Measurements from ENCODE around the gene GIMAP1.
"Not testable (repeated sequence)": the region's sequence is repeated elsewhere in the genome, so short reads cannot be mapped to it uniquely, and the experiment has no call there.

Gene GIMAP1

GRCh38 chr7:150716368-150716767, at the start of gene GIMAP1:
TSS of gene GIMAP1 (plus strand) at chr7:150716613. CDS start at chr7:150719048, 2,435 bp downstream.
- in situ Hi-C loops (cut with HindIII; ENCODE audit: low sequenced_read_pairs), result no loop called here

- in situ Hi-C loops (cut with HindIII; ENCODE audit: low sequenced_read_pairs), result no loop called here
These were observed 47.9 kb upstream of the GIMAP1 start for GRCh38 chr7:150668472-150668911.

GRCh38 chr7:150668977-150669376, 47.4 kb upstream of the GIMAP1 start:
- in situ Hi-C loops (cut with HindIII; ENCODE audit: low sequenced_read_pairs), result no loop called here

DNA sequence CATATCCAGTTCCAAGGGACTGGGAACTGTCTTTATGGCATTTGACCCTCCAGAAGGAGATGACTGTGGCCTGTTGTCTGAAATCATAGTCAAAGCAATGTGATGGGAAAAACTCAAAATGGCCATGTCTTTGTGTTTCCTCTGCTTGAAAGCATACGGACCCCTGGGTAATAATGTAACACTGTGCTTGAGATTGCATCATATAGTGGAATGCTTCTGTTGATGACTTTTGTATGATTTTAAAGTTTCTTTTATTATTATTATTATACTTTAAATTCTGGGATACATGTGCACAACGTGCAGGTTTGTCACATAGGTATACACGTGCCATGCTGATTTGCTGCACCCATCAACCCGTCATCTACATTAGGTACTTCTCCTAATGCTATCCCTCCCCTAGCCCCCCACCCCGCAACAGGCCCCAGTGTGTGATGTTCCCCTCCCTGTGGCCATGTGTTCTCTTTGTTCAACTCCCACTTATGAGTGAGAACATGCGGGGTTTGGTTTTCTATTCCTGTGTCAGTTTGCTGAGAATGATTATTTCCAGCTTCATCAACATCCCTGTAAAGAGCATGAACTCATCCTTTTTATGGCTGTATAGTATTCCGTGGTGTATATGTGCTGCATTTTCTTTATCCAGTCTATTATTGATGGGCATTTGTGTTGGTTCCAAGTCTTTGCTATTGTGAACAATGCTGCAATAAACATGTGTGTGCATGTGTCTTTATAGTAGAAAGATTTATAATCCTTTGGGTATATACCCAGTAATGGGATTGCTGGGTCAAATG, 44.4 kb upstream of the GIMAP1 start:
- in situ Hi-C loops (cut with HindIII; ENCODE audit: low sequenced_read_pairs), result not testable (repeated sequence)

GRCh38 chr7:150675714-150676113, 40.7 kb upstream of the GIMAP1 start:
- in situ Hi-C loops (cut with HindIII; ENCODE audit: low sequenced_read_pairs), result no loop called here

DNA sequence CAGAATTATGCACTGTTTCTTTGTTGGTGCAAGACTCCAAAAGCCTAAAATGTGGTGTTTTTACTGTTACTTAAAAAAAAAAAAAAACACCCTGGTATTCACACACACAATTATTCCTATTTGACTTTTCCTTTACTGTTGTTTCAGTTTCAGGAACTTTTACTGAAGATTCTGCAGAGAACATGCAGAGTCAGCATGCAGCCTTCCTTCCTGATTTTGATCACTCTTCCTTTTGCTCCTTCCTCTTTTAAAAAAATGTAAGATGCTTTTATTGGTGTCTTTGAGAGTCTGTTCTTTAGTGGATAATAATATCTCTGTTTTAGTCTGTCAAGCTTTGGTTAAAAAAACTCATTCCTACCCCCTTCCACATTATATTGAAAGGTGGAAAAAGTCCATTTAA, 40.1 kb upstream of the GIMAP1 start:
- in situ Hi-C loops (cut with HindIII; ENCODE audit: low sequenced_read_pairs), result not testable (repeated sequence)

GRCh38 chr7:150676854-150677253, 39.6 kb upstream of the GIMAP1 start:
- in situ Hi-C loops (cut with HindIII; ENCODE audit: low sequenced_read_pairs), result not testable (repeated sequence)

- in situ Hi-C loops (cut with HindIII; ENCODE audit: low sequenced_read_pairs), result not testable (repeated sequence)
These were observed 37.8 kb upstream of the GIMAP1 start for GRCh38 chr7:150678601-150679000.

- in situ Hi-C loops (cut with HindIII; ENCODE audit: low sequenced_read_pairs), result not testable (repeated sequence)
These were observed 36.0 kb upstream of the GIMAP1 start for GRCh38 chr7:150680364-150680763.

DNA sequence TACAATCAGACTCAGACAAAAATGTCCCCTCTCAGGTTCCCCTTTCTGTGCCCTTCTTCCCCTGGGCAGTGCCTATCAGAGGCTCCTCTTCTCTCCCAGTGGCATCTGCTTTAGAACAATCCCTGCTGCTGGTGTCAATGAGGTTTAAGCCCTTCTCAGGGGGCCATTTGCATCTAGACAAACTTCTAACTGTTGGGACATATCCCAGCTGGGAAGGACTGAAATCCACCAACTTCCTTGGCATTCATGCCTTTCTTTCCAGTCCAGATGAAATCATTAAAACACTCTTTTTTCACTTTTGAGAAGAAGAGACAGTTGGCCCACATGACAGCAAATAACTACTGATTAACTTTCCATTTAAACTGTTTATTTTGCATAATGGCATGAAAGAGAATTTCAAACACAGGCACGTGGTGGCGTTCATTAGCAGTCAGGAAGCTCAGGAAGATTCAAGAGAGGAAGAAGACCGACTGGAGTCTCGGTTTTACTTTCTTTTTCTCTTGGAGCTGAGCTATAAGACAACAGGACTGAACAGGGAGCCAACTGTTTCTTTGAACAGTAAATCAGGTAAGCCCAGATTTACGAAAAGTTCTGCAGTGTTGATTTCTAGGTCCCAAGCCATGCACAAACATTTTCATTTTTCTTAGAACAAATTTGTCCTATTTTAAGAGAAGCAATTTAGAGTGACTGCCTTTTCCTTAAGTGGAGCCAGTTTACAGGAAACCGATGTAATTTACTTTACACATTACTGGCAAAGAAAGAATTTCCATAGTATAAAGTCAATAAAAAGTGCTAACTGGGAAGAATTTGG, 31.0 kb upstream of the GIMAP1 start, which contains the start of gene GIMAP2:
Gene GIMAP2 (plus strand): TSS at position 488 of the 811 bp plus-strand sequence. CDS start 1,354 bp downstream, outside the sequence.
- in situ Hi-C loops (cut with HindIII; ENCODE audit: low sequenced_read_pairs), result no loop called here

GRCh38 chr7:150686030-150686631, 30.3 kb upstream of the GIMAP1 start:
- in situ Hi-C loops (cut with HindIII; ENCODE audit: low sequenced_read_pairs), result no loop called here

GRCh38 chr7:150688630-150689029, 27.8 kb upstream of the GIMAP1 start:
- in situ Hi-C loops (cut with HindIII; ENCODE audit: low sequenced_read_pairs), result no loop called here

GRCh38 chr7:150695654-150696053, 20.8 kb upstream of the GIMAP1 start:
- in situ Hi-C loops (cut with HindIII; ENCODE audit: low sequenced_read_pairs), result no loop called here

GRCh38 chr7:150703209-150703608, 13.2 kb upstream of the GIMAP1 start:
- in situ Hi-C loops (cut with HindIII; ENCODE audit: low sequenced_read_pairs), result no loop called here

- in situ Hi-C loops (cut with HindIII; ENCODE audit: low sequenced_read_pairs), result no loop called here
These were observed 1.1 kb upstream of the GIMAP1 start for GRCh38 chr7:150715293-150715692.

DNA sequence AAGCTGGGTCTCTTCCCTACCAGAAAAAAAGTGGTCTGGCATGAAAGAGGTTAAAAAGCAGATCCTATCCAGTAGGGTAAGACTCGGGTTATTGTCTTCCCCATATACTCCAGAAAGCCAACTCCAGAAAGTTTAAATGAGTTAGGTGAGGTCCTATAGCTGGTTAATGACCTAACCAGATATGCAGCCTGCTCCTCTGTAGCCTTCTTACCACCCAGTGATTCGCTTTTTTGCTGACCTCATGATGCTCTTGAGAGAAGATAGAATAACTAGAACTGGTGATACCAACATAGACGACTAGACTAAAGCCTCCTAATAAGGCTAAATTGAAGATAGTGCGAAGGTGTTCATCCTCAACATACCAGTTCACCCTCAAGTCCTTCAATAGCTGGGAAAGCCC, 675 bp upstream of the GIMAP1 start:
- in situ Hi-C loops (cut with HindIII; ENCODE audit: low sequenced_read_pairs), result no loop called here

- in situ Hi-C loops (cut with HindIII; ENCODE audit: low sequenced_read_pairs), result no loop called here
These were observed 526 bp downstream of the GIMAP1 start for GRCh38 chr7:150716939-150717338.

GRCh38 chr7:150717814-150718420, 1.5 kb downstream of the GIMAP1 start:
- in situ Hi-C loops (cut with HindIII; ENCODE audit: low sequenced_read_pairs), result no loop called here

DNA sequence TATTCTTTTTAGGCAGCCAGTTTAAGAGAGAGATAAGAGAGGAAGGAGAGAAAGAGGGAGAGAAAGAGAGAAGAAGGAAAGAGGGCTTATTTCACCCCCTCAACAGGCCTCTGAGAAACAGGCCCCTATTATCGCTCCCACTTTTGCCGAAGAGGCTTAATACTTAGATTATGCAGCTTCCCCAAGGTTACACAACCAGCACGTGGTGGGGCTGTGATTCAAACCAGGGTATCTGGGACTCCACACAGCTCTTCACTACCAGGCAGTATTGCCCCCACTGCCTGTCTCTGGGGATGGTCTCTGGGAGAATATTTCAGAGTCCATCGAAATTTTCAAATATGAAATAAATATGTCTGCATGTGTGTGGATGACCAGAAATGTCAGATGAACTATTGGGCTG, 3.0 kb downstream of the GIMAP1 start:
- in situ Hi-C loops (cut with HindIII; ENCODE audit: low sequenced_read_pairs), result no loop called here

GRCh38 chr7:150719960-150720891, 3.8 kb downstream of the GIMAP1 start:
- in situ Hi-C loops (cut with HindIII; ENCODE audit: low sequenced_read_pairs), result no loop called here
